Keratinocyte (primary cell): ENCODE data around the gene EIF2S2. TPM values are rescaled to one million over a fixed set of nuclear protein-coding genes. Genes with fewer than 3 reads are reported as not detected.

Experiments used
- DNase-seq: peaks from one replicate; pipeline ENCODE4 v3.0.0-alpha.2; 2011; ENCODE audit warnings: low read depth, missing footprints, low spot score
- FAIRE-seq: peaks from 2 replicates; lab custom pipeline; 2011; peaks lifted over from hg19 to GRCh38; lab: Jason Lieb, UNC
- H2AFZ ChIP-seq: 2 replicates; pipeline ENCODE4 v1.6.0; 2012; ENCODE audit warnings: low read length, control low read depth, inconsistent platforms; ENCODE audit not compliant: control insufficient read depth
- H3K27ac ChIP-seq: 2 replicates; pipeline ENCODE4 v1.5.1; 2011; ENCODE audit warnings: low read length; ENCODE audit not compliant: control insufficient read depth, insufficient read depth
- H3K27me3 ChIP-seq: 3 replicates; pipeline ENCODE4 v1.6.0; 2011; ENCODE audit warnings: low read length; ENCODE audit not compliant: control insufficient read depth, insufficient read depth; ENCODE audit errors: extremely low read depth
- H3K36me3 ChIP-seq, 2 experiments: 2 replicates in 1 of 2; 3 replicates in 1 of 2; pipeline ENCODE4 v1.5.1; 2011; ENCODE audit warnings: low read length in 2 of 2, mild to moderate bottlenecking in 1 of 2; ENCODE audit not compliant: control insufficient read depth in 2 of 2, insufficient read depth in 2 of 2; ENCODE audit errors: extremely low read depth in 1 of 2
- H3K4me1 ChIP-seq: 3 replicates; pipeline ENCODE4 v1.5.1; 2011; ENCODE audit warnings: low read length; ENCODE audit not compliant: control insufficient read depth, insufficient read depth; ENCODE audit errors: extremely low read depth
- H3K4me2 ChIP-seq: 3 replicates; pipeline ENCODE4 v1.6.0; 2011; ENCODE audit warnings: low read depth, low read length; ENCODE audit not compliant: control insufficient read depth, insufficient read depth; ENCODE audit errors: extremely low read depth
- H3K4me3 ChIP-seq, 3 experiments: fragments of 200-600 bp in 1 of 3; sonication (generic) in 1 of 3; 2 replicates in 2 of 3; 3 replicates in 1 of 3; pipeline ENCODE4 v1.5.1; 2011 to 2016; ENCODE audit warnings: low read length in 3 of 3, mild to moderate bottlenecking in 3 of 3, control low read depth in 2 of 3, inconsistent platforms in 1 of 3, low read depth in 1 of 3, mixed read lengths in 1 of 3, mixed run types in 1 of 3, moderate library complexity in 1 of 3; ENCODE audit not compliant: control insufficient read depth in 2 of 3, insufficient read depth in 2 of 3; ENCODE audit errors: extremely low read depth in 1 of 3
- H3K79me2 ChIP-seq: 2 replicates; pipeline ENCODE4 v1.6.0; 2012; ENCODE audit warnings: low read length; ENCODE audit not compliant: control insufficient read depth, insufficient read depth
- H3K9ac ChIP-seq: 3 replicates; pipeline ENCODE4 v1.6.0; 2011; ENCODE audit warnings: low read length; ENCODE audit not compliant: control insufficient read depth, insufficient read depth; ENCODE audit errors: extremely low read depth
- H3K9me1 ChIP-seq: 3 replicates; pipeline ENCODE4 v1.6.0; 2011; ENCODE audit warnings: low read length; ENCODE audit not compliant: control insufficient read depth, insufficient read depth; ENCODE audit errors: extremely low read depth
- H3K9me3 ChIP-seq: 2 replicates; pipeline ENCODE4 v1.5.1; 2012; ENCODE audit warnings: low read depth, low read length; ENCODE audit not compliant: control insufficient read depth
- H4K20me1 ChIP-seq: 3 replicates; pipeline ENCODE4 v1.6.0; 2011; ENCODE audit warnings: low read length; ENCODE audit not compliant: control insufficient read depth, insufficient read depth; ENCODE audit errors: extremely low read depth
- CTCF ChIP-seq, 3 experiments: IDR thresholded peaks in 1 of 3; conservative IDR thresholded peaks in 1 of 3; optimal IDR thresholded peaks in 1 of 3; 2 replicates in 2 of 3; 3 replicates in 1 of 3; pipeline versions ENCODE3 to v1.5.1; 2011; ENCODE audit warnings: low read length in 3 of 3, mild to moderate bottlenecking in 3 of 3, moderate library complexity in 2 of 3, control low read depth in 1 of 3, inconsistent platforms in 1 of 3; ENCODE audit not compliant: insufficient read depth in 2 of 3; ENCODE audit errors: extremely low read depth in 1 of 3
- EZH2 ChIP-seq: IDR thresholded peaks from one replicate; pipeline ENCODE4 v1.6.1; 2012; ENCODE audit warnings: inconsistent platforms, mild to moderate bottlenecking, low read length, moderate library complexity
- dilution Hi-C: fragments of 300-500 bp; cut with MboI; formaldehyde crosslinking; loops from one replicate; pipeline ENCODE4 v1.7.0; 2020; ENCODE audit warnings: low sequenced_read_pairs; ENCODE audit not compliant: extremely low pct_ligation_motif_present
- polyA plus RNA-seq, 5 experiments: library from polyadenylated mRNA; depleted of rRNA in 3 of 5; stranded (reverse) in 3 of 5; stranded (forward) in 1 of 5; unstranded in 1 of 5; fragments of >200 nt; gene quantifications; 1 replicate in 1 of 5; 2 replicates in 3 of 5; 3 replicates in 1 of 5; pipeline versions ENCODE4 v1.2.1 to v1.2.3, GENCODE V29; 2011 to 2012; ENCODE audit warnings: missing spikeins in 2 of 5, low read depth in 1 of 5, low replicate concordance in 1 of 5

EIF2S2 gene
- polyA plus RNA-seq, 1 donor (not counting 4 experiments of a cell fraction or from before 2014, with no cell fraction given): 131 TPM

- Histone ChIP-seq H3K4me2 (no peak overlapping the region), H3K27me3 (no peaks in the 10 kb centered on the region), H3K27ac (no peak overlapping the region), H2AFZ (no peak overlapping the region), H3K36me3 (peaks cover 35 to 59% of the 10 kb centered on the region in 2 experiments), H3K9ac (no peak overlapping the region), H3K79me2 (peaks cover 9% of the 10 kb centered on the region), H3K9me3 (no peaks in the 10 kb centered on the region), H4K20me1 (peaks cover 10% of the 10 kb centered on the region), H3K4me1 (peaks cover 13% of the 10 kb centered on the region), H3K4me3 (no peak overlapping the region), H3K9me1 (peaks cover 3% of the 10 kb centered on the region)
- DNase-seq: no peak
- TF ChIP-seq EZH2 (no peak), CTCF (optimal IDR thresholded peaks at IDR 0.05 in 1 of 3, IDR thresholded peaks at IDR 0.05 in 1 of 3, conservative IDR thresholded peaks at IDR 0.05 in 1 of 3; ENCODE audit: extremely low read depth in 1 of 3, insufficient read depth in 2 of 3, low read length in 3 of 3) (no peak)
- no peak for FAIRE-seq
- dilution Hi-C loops: no loop called here
These were observed 33.5 kb downstream of the EIF2S2 start for GRCh38 chr20:34078540-34078939.

- Histone ChIP-seq H3K4me1 (no peaks in the 10 kb centered on the region), H3K79me2 (peaks cover 24% of the 10 kb centered on the region), H3K9me1 (no peaks in the 10 kb centered on the region), H3K27me3 (no peaks in the 10 kb centered on the region), H3K9me3 (no peaks in the 10 kb centered on the region), H3K36me3 (peaks cover 32 to 58% of the 10 kb centered on the region in 2 experiments), H3K4me3 (no peak overlapping the region), H3K9ac (no peak overlapping the region), H4K20me1 (no peaks in the 10 kb centered on the region), H3K27ac (no peak overlapping the region), H2AFZ (no peak overlapping the region), H3K4me2 (no peak overlapping the region)
- TF ChIP-seq CTCF (optimal IDR thresholded peaks at IDR 0.05 in 1 of 3, IDR thresholded peaks at IDR 0.05 in 1 of 3, conservative IDR thresholded peaks at IDR 0.05 in 1 of 3; ENCODE audit: extremely low read depth in 1 of 3, insufficient read depth in 2 of 3, low read length in 3 of 3): no peak
- TF ChIP-seq EZH2: no peak
- no peak for FAIRE-seq
- dilution Hi-C loops: no loop called here
- DNase-seq: no peak
These were observed 35.1 kb downstream of the EIF2S2 start for GRCh38 chr20:34076952-34077351.
